Prostate gland (tissue), 2 donors: ENCODE measurements around the gene LANCL1.

Experiments used
- CTCF ChIP-seq, 4 experiments: fragments of 200-600 bp in 2 of 4; fragments of 450-650 bp in 2 of 4; sonication (generic) in 2 of 4; IDR thresholded peaks; 1 replicate in 3 of 4; 2 replicates in 1 of 4; pipeline ENCODE4 v1.5.1; 2016 to 2019; ENCODE audit warnings: antibody characterized with exemption in 4 of 4, mild to moderate bottlenecking in 2 of 4, moderate library complexity in 2 of 4
- POLR2A ChIP-seq: fragments of 450-650 bp; IDR thresholded peaks from one replicate; pipeline ENCODE4 v1.6.1; 2016; ENCODE audit warnings: antibody characterized with exemption, mild to moderate bottlenecking

GRCh38 chr2:210429403-210430137 is 47.0 kb downstream of the LANCL1 start:
- TF ChIP-seq CTCF (IDR thresholded peaks at IDR 0.05), result no peak
- TF ChIP-seq POLR2A, result no peak
